ENCODE measurements around the gene DAB2IP. TPM values are rescaled to one million over a fixed set of nuclear protein-coding genes. Genes with fewer than 3 reads are reported as not detected.

The DAB2IP gene
- total RNA-seq, 1 experiment from 2014 or later: 31.0 TPM

GRCh38 chr9:121639619-121640018 is 11.8 kb upstream of the DAB2IP start (continued):
- TF ChIP-seq, protein P1, sequence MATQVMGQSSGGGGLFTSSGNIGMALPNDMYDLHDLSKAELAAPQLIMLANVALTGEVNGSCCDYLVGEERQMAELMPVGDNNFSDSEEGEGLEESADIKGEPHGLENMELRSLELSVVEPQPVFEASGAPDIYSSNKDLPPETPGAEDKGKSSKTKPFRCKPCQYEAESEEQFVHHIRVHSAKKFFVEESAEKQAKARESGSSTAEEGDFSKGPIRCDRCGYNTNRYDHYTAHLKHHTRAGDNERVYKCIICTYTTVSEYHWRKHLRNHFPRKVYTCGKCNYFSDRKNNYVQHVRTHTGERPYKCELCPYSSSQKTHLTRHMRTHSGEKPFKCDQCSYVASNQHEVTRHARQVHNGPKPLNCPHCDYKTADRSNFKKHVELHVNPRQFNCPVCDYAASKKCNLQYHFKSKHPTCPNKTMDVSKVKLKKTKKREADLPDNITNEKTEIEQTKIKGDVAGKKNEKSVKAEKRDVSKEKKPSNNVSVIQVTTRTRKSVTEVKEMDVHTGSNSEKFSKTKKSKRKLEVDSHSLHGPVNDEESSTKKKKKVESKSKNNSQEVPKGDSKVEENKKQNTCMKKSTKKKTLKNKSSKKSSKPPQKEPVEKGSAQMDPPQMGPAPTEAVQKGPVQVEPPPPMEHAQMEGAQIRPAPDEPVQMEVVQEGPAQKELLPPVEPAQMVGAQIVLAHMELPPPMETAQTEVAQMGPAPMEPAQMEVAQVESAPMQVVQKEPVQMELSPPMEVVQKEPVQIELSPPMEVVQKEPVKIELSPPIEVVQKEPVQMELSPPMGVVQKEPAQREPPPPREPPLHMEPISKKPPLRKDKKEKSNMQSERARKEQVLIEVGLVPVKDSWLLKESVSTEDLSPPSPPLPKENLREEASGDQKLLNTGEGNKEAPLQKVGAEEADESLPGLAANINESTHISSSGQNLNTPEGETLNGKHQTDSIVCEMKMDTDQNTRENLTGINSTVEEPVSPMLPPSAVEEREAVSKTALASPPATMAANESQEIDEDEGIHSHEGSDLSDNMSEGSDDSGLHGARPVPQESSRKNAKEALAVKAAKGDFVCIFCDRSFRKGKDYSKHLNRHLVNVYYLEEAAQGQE (IDR thresholded peaks at IDR 0.05; ENCODE audit: low read depth): no peak
- TF ChIP-seq YY1 (IDR thresholded peaks at IDR 0.05; ENCODE audit: extremely low read depth, insufficient replicate concordance, low read depth, low read length): no peak
- no peak for TF ChIP-seq FOSL1 (IDR thresholded peaks at IDR 0.05; ENCODE audit: low read depth)
- TF ChIP-seq CEBPB (IDR thresholded peaks at IDR 0.05; ENCODE audit: low read depth): no peak
- TF ChIP-seq ZFX (IDR thresholded peaks at IDR 0.05): no peak

DNA sequence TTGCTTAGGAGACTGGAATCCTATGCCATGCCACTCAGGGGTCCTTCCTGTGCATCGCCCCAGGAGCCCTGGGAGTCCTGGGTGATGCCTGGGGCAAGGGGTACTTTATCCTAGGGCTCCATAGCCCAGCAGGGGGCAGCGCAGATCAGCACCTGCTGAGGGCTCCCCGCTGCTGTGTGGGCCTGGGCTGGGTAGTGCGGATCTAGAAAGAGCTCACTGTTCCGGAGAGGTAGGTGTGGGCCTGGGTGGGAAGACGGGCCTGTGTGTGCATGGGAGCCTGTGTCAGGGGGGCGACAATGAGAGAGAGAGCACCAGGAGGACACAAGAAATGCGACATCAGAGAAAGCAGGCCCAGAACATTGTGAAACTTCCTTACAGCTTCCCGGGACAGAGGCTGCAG is 11.4 kb upstream of the DAB2IP start:
- ChIA-PET RAD21 (ENCODE audit: low non-redundant PET in 1 of 2, low total read pairs in 2 of 2, uncharacterized antibody in 2 of 2, unreplicated experiment in 2 of 2) (interaction anchor here (0.6 to 1.0 kb wide), 2 partner anchors 44 to 54 kb away, joined by 3 to 4 read pairs; no protein-coding TSS in a partner anchor), CTCF (interaction anchor here (0.5 to 2.0 kb wide), 6 partner anchors 10 to 95 kb away, joined by 3 to 17 read pairs (median 7); no protein-coding TSS in a partner anchor), POLR2A (no interaction called here)
- Histone ChIP-seq H3K4me3 (replicated peaks in 1 of 2; ENCODE audit: low read depth in 1 of 2, low read length in 2 of 2) (no peak overlapping the region), H3K27ac (ENCODE audit: low read depth, low read length) (no peak overlapping the region), H3K9me2 (ENCODE audit: insufficient read depth) (no peaks in the 10 kb centered on the region), H3K4me2 (ENCODE audit: low read length) (no peak overlapping the region), H3K9ac (ENCODE audit: low read length) (no peak overlapping the region), H3K9me3 (ENCODE audit: control insufficient read depth in 1 of 2, insufficient read depth in 1 of 2, low read depth in 1 of 2, low read length in 2 of 2) (no peaks in the 10 kb centered on the region), H2AFZ (ENCODE audit: low read depth, low read length, poor library complexity, severe bottlenecking) (no peak overlapping the region), H4K20me1 (ENCODE audit: insufficient read depth) (no peaks in the 10 kb centered on the region), H3K36me3 (ENCODE audit: control insufficient read depth in 1 of 2, insufficient read depth in 2 of 2, low read length in 2 of 2) (no peaks in the 10 kb centered on the region), H3K27me3 (ENCODE audit: insufficient read depth, low read length) (no peaks in the 10 kb centered on the region), H3K79me2 (ENCODE audit: insufficient read depth, low read length) (no peaks in the 10 kb centered on the region), H3K4me1 (ENCODE audit: control insufficient read depth in 1 of 2, insufficient read depth in 2 of 2, low read length in 2 of 2) (peaks cover 16 to 24% of the 10 kb centered on the region in 2 experiments)
- no peak for DNase-seq (ENCODE audit: low read depth, low spot score)
- ATAC-seq: peak; percentile 88
- intact Hi-C loops (cut with micrococcal nuclease): loop anchor here (5.0 kb wide), 1 partner anchor 42 kb away; no protein-coding TSS in a partner anchor
- no TSS peak for BruUV-seq (replicated peaks)
- TF ChIP-seq FOSL1 (IDR thresholded peaks at IDR 0.05; ENCODE audit: low read depth) (no peak), EGR1 (IDR thresholded peaks at IDR 0.05; ENCODE audit: low read depth) (no peak), CBX3 (IDR thresholded peaks at IDR 0.05; ENCODE audit: low read depth) (no peak), MAX (IDR thresholded peaks at IDR 0.05) (no peak), POLR2AphosphoS5 (IDR thresholded peaks at IDR 0.05; ENCODE audit: low read depth, low read length) (no peak), SRF (IDR thresholded peaks at IDR 0.05; ENCODE audit: low read depth) (no peak), YY1 (IDR thresholded peaks at IDR 0.05; ENCODE audit: extremely low read depth, insufficient replicate concordance, low read depth, low read length) (no peak), TCF7L2 (IDR thresholded peaks at IDR 0.05; ENCODE audit: borderline replicate concordance, extremely low read depth, insufficient read depth, insufficient read length) (no peak), ZBTB33 (IDR thresholded peaks at IDR 0.05; ENCODE audit: extremely low read depth, insufficient replicate concordance, low read length) (no peak)
- TF ChIP-seq, protein P1 (IDR thresholded peaks at IDR 0.05; ENCODE audit: low read depth): no peak
- TF ChIP-seq, protein P2, sequence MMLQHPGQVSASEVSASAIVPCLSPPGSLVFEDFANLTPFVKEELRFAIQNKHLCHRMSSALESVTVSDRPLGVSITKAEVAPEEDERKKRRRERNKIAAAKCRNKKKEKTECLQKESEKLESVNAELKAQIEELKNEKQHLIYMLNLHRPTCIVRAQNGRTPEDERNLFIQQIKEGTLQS (IDR thresholded peaks at IDR 0.05): no peak

Data from HCT116 (cell line).